ENCODE measurements around the gene HPD.
A peak's percentile ranks its signal among the peaks of the same experiment; 100 is the strongest.
"Not testable (repeated sequence)": the region's sequence is repeated elsewhere in the genome, so short reads cannot be mapped to it uniquely, and the experiment has no call there.

Gene HPD

DNA sequence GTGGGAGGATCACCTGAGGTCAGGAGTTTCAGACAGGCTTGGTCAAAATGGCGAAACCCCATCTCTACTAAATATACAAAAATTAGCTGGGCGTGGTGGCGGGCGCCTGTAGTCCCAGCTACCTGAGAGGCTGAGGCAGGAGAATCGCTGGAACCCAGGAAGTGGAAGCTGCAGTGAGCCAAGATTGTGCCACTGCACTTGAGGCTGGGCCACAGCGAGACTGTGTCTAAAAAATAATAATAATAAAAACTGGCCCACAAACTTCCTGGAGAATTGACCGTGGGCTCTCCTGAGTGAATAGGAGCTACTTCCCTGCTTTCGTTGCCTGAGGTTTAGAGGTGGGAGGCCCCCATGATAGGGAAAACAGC, 17.4 kb upstream of the HPD start:
- H3K9me3 Mint-ChIP-seq; H3K27ac Mint-ChIP-seq; H3K27me3 Mint-ChIP-seq; H3K4me1 Mint-ChIP-seq; H3K4me3 Mint-ChIP-seq; H3K36me3 Mint-ChIP-seq (ENCODE audit: low read depth); ATAC-seq; DNase-seq: not testable (repeated sequence)

GRCh38 chr12:121875582-121875981, 16.9 kb upstream of the HPD start:
- Mint-ChIP-seq H3K27me3 (no peaks in the 10 kb centered on the region), H3K4me1 (peaks cover 7% of the 10 kb centered on the region), H3K36me3 (ENCODE audit: low read depth) (no peaks in the 10 kb centered on the region), H3K4me3 (no peak overlapping the region), H3K9me3 (no peaks in the 10 kb centered on the region), H3K27ac (no peak overlapping the region)
- ATAC-seq = no peak
- no peak for DNase-seq

DNA sequence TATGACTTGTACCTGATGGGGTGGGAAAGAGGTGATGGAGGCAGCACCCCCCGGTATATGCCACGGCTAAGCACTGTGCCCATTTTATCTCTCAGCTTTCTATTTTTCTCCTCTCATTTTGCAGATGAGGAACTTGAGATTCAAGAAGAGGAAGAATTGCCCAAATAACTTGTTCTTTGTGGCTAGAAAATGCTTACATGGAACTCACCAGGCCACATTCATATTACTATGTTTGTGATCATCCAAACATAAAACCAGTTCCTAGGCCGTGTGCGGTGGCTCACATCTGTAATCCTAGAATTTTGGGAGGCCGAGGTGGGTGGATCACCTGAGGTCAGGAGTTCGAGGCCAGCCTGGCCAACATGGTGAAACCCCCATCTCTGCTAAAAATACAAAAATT, 15.4 kb upstream of the HPD start:
- no peak for DNase-seq
- ATAC-seq = no peak
- Mint-ChIP-seq H3K4me3 (no peak overlapping the region), H3K36me3 (ENCODE audit: low read depth) (no peaks in the 10 kb centered on the region), H3K9me3 (no peaks in the 10 kb centered on the region), H3K27ac (no peak overlapping the region), H3K27me3 (no peaks in the 10 kb centered on the region), H3K4me1 (peaks cover 7% of the 10 kb centered on the region)

GRCh38 chr12:121873216-121873569, 14.5 kb upstream of the HPD start:
- no peaks in the 10 kb centered on the region for H3K9me3 Mint-ChIP-seq
- H3K27ac Mint-ChIP-seq = no peak overlapping the region
- peaks cover 7% of the 10 kb centered on the region for H3K4me1 Mint-ChIP-seq
- H3K36me3 Mint-ChIP-seq (ENCODE audit: low read depth) = no peaks in the 10 kb centered on the region
- no peak overlapping the region for H3K4me3 Mint-ChIP-seq
- H3K27me3 Mint-ChIP-seq = no peaks in the 10 kb centered on the region
- no peak for ATAC-seq
- DNase-seq = no peak

GRCh38 chr12:121872546-121873215, 14.0 kb upstream of the HPD start:
- Mint-ChIP-seq H3K36me3 (ENCODE audit: low read depth) (no peaks in the 10 kb centered on the region), H3K27ac (no peak overlapping the region), H3K4me1 (peaks cover 7% of the 10 kb centered on the region), H3K9me3 (no peaks in the 10 kb centered on the region), H3K4me3 (no peak overlapping the region), H3K27me3 (no peaks in the 10 kb centered on the region)
- no peak for DNase-seq
- ATAC-seq = peak; percentile 77

GRCh38 chr12:121871467-121871866, 12.8 kb upstream of the HPD start:
- ATAC-seq (no peak), DNase-seq (no peak)
- no peaks in the 10 kb centered on the region for H3K9me3 Mint-ChIP-seq
- H3K27me3 Mint-ChIP-seq = no peaks in the 10 kb centered on the region
- H3K36me3 Mint-ChIP-seq (ENCODE audit: low read depth) = no peaks in the 10 kb centered on the region
- H3K4me1 Mint-ChIP-seq = peaks cover 7% of the 10 kb centered on the region
- H3K27ac Mint-ChIP-seq = no peak overlapping the region
- H3K4me3 Mint-ChIP-seq = no peak overlapping the region

GRCh38 chr12:121869229-121869628, 10.6 kb upstream of the HPD start:
- H3K36me3 Mint-ChIP-seq (ENCODE audit: low read depth); DNase-seq; H3K4me3 Mint-ChIP-seq; H3K9me3 Mint-ChIP-seq; ATAC-seq; H3K27me3 Mint-ChIP-seq; H3K27ac Mint-ChIP-seq; H3K4me1 Mint-ChIP-seq: not testable (repeated sequence)

DNA sequence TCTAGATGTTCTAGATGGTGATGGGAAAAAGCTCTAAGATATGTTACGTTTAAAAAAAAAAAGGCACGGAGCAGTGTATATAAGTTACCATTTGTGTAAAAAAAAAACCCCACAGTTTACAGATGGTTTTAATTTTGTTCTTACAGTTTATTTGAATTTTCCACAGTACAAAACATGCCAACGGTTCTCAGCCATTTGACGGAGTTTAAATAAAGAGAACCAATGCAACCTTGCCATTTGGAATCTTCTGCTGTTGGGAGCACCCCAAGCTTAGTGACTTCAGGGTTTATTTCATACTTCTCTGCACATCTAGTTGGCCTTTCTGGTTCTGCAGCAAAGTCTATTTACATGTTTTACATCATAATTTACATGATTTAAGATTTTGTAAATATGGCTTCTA, 7.7 kb upstream of the HPD start:
- H3K4me3 Mint-ChIP-seq = no peak overlapping the region
- no peak for ATAC-seq
- no peaks in the 10 kb centered on the region for H3K4me1 Mint-ChIP-seq
- DNase-seq = no peak
- H3K27ac Mint-ChIP-seq = no peak overlapping the region
- H3K36me3 Mint-ChIP-seq (ENCODE audit: low read depth) = no peaks in the 10 kb centered on the region
- H3K9me3 Mint-ChIP-seq = no peaks in the 10 kb centered on the region
- H3K27me3 Mint-ChIP-seq = no peaks in the 10 kb centered on the region

DNA sequence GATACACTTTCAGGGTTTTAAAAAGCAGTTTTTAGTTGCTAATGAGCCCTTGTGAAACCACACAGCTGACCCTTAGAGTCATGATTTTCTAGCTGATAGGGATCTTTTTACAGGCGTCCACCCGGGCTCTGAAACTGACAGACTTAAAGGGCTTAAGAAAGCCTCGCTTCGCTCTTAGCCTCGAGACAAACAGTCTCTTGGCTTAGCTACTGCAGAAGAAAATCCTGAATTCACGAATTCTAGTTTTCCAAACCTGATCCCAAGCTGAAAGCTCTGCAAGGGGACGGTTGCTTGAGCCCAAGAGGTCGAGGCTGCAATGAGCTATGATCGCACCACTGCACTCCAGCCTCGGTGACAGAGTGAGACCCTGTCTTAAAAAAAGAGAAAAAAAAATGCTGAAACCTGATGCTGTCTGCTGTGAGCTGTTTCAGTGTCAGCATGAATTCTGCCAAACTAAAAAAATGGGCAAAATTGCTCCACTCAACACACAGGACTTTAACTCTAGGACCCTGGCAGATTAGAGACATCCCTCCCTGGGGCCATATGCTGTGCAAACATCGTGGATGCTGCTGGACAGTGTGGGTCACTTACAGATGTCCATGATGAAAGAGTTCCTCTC, 3.1 kb upstream of the HPD start:
- Mint-ChIP-seq H3K9me3 (no peaks in the 10 kb centered on the region), H3K36me3 (ENCODE audit: low read depth) (no peaks in the 10 kb centered on the region), H3K4me1 (no peaks in the 10 kb centered on the region), H3K4me3 (no peak overlapping the region), H3K27ac (no peak overlapping the region), H3K27me3 (no peaks in the 10 kb centered on the region)
- DNase-seq = no peak
- ATAC-seq = no peak

GRCh38 chr12:121860699-121861098, 2.0 kb upstream of the HPD start:
- not testable (repeated sequence) for H3K27ac Mint-ChIP-seq; H3K4me3 Mint-ChIP-seq; H3K4me1 Mint-ChIP-seq; ATAC-seq; DNase-seq; H3K36me3 Mint-ChIP-seq (ENCODE audit: low read depth); H3K27me3 Mint-ChIP-seq; H3K9me3 Mint-ChIP-seq

GRCh38 chr12:121860257-121860656, 1.6 kb upstream of the HPD start:
- Mint-ChIP-seq H3K4me1 (no peaks in the 10 kb centered on the region), H3K27ac (no peak overlapping the region)

DNA sequence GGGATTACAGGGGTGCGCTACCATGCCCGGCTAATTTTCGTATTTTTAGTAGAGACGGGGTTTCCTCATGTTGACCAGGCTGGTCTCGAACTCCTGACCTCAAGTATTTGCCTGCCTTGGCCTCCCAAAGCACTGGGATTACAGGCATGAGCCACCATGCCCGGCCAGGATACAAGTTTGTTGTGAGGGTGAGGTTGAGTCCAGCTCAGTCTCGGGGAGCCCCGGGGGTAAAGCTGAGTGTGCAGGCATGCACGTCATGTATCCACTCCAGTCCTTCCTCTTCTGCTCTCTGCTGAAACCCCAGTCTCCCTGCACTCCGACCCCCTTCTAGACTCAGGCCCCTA, 369 bp downstream of the HPD start:
- Mint-ChIP-seq H3K9me3 (no peaks in the 10 kb centered on the region), H3K27ac (no peak overlapping the region), H3K36me3 (ENCODE audit: low read depth) (no peaks in the 10 kb centered on the region)

More at GRCh38 chr12:121860257-121860656, 1.6 kb upstream of the HPD start:
- DNase-seq (no peak), ATAC-seq (no peak)
- Mint-ChIP-seq H3K9me3 (no peaks in the 10 kb centered on the region), H3K36me3 (ENCODE audit: low read depth) (no peaks in the 10 kb centered on the region), H3K27me3 (no peaks in the 10 kb centered on the region), H3K4me3 (no peak overlapping the region)

GRCh38 chr12:121857322-121858246, 1.1 kb downstream of the HPD start:
- no peaks in the 10 kb centered on the region for H3K27me3 Mint-ChIP-seq
- no peaks in the 10 kb centered on the region for H3K4me1 Mint-ChIP-seq
- no peaks in the 10 kb centered on the region for H3K9me3 Mint-ChIP-seq
- DNase-seq (no peak), ATAC-seq (no peak)
- H3K36me3 Mint-ChIP-seq (ENCODE audit: low read depth) = no peaks in the 10 kb centered on the region
- no peak overlapping the region for H3K27ac Mint-ChIP-seq
- H3K4me3 Mint-ChIP-seq = no peak overlapping the region

More for the DNA sequence above, 369 bp downstream of the HPD start:
- Mint-ChIP-seq H3K4me3 (no peak overlapping the region), H3K27me3 (no peaks in the 10 kb centered on the region), H3K4me1 (no peaks in the 10 kb centered on the region)
- no peak for ATAC-seq
- no peak for DNase-seq

- not testable (repeated sequence) for H3K27me3 Mint-ChIP-seq; ATAC-seq; H3K27ac Mint-ChIP-seq; H3K36me3 Mint-ChIP-seq (ENCODE audit: low read depth); DNase-seq; H3K4me3 Mint-ChIP-seq; H3K9me3 Mint-ChIP-seq; H3K4me1 Mint-ChIP-seq
Observed at GRCh38 chr12:121852392-121852791, 6.3 kb downstream of the HPD start.

GRCh38 chr12:121849665-121850064, 9.0 kb downstream of the HPD start:
- ATAC-seq (no peak), DNase-seq (no peak)
- no peaks in the 10 kb centered on the region for H3K27me3 Mint-ChIP-seq
- H3K9me3 Mint-ChIP-seq = no peaks in the 10 kb centered on the region
- H3K36me3 Mint-ChIP-seq (ENCODE audit: low read depth) = no peaks in the 10 kb centered on the region
- no peak overlapping the region for H3K4me3 Mint-ChIP-seq
- H3K4me1 Mint-ChIP-seq = no peaks in the 10 kb centered on the region
- no peak overlapping the region for H3K27ac Mint-ChIP-seq
